Measurements from ENCODE around the gene OR2T27. TPM values are rescaled to one million over a fixed set of nuclear protein-coding genes. Genes with fewer than 3 reads are reported as not detected.

The OR2T27 gene
- total and polyA plus RNA-seq, 12 donors = not detected

DNA sequence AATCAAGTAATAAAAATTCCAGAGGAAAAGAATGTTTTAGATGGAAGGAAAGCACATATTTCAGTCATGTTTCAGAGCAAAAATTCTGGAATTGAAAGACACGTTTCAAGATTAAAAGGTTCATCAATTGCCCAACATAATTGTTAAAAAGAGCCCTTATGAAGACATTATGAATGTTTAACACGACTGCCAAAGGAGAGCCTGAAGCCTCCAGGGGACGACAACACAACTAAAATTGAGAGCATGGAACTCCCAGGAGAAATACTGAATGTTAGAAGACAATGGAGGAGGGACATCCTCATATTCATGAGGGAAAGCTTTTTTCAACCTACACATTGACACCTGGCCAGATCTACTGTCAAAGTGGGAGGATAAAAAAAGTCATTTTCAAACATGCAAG, 36.5 kb downstream of the OR2T27 start:
- intact Hi-C loops (cut with DNase I) = no loop called here
- no peak for TF ChIP-seq POLR2A (IDR thresholded peaks at IDR 0.05)
- TF ChIP-seq, protein P1, sequence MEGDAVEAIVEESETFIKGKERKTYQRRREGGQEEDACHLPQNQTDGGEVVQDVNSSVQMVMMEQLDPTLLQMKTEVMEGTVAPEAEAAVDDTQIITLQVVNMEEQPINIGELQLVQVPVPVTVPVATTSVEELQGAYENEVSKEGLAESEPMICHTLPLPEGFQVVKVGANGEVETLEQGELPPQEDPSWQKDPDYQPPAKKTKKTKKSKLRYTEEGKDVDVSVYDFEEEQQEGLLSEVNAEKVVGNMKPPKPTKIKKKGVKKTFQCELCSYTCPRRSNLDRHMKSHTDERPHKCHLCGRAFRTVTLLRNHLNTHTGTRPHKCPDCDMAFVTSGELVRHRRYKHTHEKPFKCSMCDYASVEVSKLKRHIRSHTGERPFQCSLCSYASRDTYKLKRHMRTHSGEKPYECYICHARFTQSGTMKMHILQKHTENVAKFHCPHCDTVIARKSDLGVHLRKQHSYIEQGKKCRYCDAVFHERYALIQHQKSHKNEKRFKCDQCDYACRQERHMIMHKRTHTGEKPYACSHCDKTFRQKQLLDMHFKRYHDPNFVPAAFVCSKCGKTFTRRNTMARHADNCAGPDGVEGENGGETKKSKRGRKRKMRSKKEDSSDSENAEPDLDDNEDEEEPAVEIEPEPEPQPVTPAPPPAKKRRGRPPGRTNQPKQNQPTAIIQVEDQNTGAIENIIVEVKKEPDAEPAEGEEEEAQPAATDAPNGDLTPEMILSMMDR (IDR thresholded peaks at IDR 0.05) = peak; percentile 24 to 70 (median 52)
- no peaks in the 10 kb centered on the region for H3K36me3 ChIP-seq (replicated peaks in 1 of 2)
- H3K27ac ChIP-seq = no peak overlapping the region
- no peaks in the 10 kb centered on the region for H3K9me3 ChIP-seq (replicated peaks in 1 of 3)
- DNase-seq = peak; percentile 55 to 86 (median 68)
- no peaks in the 10 kb centered on the region for H3K27me3 ChIP-seq
- H3K4me1 ChIP-seq (replicated peaks in 1 of 2) = no peaks in the 10 kb centered on the region
- no peak overlapping the region for H3K4me3 ChIP-seq
- whole genome bisulfite sequencing, 4 donors = 2 to 7% (median 6%) methylated on average over 3 of the region's 3 CpGs

DNA sequence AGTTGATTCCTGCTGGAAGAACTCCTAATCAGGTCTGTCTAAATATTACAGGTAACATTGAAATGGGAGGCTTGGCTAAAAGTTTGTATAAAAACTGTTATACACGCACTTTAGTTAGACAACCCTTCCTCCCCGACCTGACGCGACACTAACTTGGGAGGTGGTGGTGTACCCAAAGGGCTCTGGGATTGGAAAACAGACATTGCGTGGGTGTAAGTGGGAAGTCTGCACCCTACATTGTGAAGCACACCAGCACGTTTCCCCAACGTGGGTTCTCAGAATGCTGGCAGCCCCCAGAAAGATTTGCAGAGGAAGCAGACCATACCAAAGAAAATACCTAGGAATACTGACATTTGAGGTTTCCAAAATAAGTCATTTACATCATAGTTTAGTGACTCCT, 37.2 kb downstream of the OR2T27 start:
- H3K4me3 ChIP-seq = no peak overlapping the region
- DNase-seq = no peak
- H3K4me1 ChIP-seq (replicated peaks in 1 of 2) = no peaks in the 10 kb centered on the region
- intact Hi-C loops (cut with DNase I) = no loop called here
- no peaks in the 10 kb centered on the region for H3K27me3 ChIP-seq
- no peaks in the 10 kb centered on the region for H3K9me3 ChIP-seq (replicated peaks in 1 of 3)
- TF ChIP-seq POLR2A (IDR thresholded peaks at IDR 0.05) = no peak
- H3K27ac ChIP-seq = no peak overlapping the region
- no peaks in the 10 kb centered on the region for H3K36me3 ChIP-seq (replicated peaks in 1 of 2)
- 62 to 72% (median 65%) methylated on average over 7 of the region's 7 CpGs for WGBS, 4 donors

GRCh38 chr1:248613742-248614141, 41.6 kb downstream of the OR2T27 start:
- Histone ChIP-seq H3K27me3 (peaks cover 4% of the 10 kb centered on the region), H3K4me1 (replicated peaks in 1 of 2) (no peaks in the 10 kb centered on the region), H3K36me3 (replicated peaks in 1 of 2) (no peaks in the 10 kb centered on the region), H3K27ac (no peak overlapping the region), H3K4me3 (no peak overlapping the region), H3K9me3 (replicated peaks in 1 of 3) (no peaks in the 10 kb centered on the region)
- TF ChIP-seq POLR2A (IDR thresholded peaks at IDR 0.05) = no peak
- TF ChIP-seq, protein P1 (IDR thresholded peaks at IDR 0.05) = no peak
- WGBS, 4 donors = 49 to 69% (median 57%) methylated on average over 1 of the region's 1 CpG
- DNase-seq = no peak
- intact Hi-C loops (cut with DNase I) = no loop called here

- Histone ChIP-seq H3K9me3 (replicated peaks in 1 of 3) (no peaks in the 10 kb centered on the region), H3K4me1 (replicated peaks in 1 of 2) (no peaks in the 10 kb centered on the region), H3K36me3 (replicated peaks in 1 of 2) (no peaks in the 10 kb centered on the region), H3K27me3 (peaks cover 4% of the 10 kb centered on the region), H3K27ac (no peak overlapping the region), H3K4me3 (no peak overlapping the region)
- WGBS, 4 donors = 63 to 86% (median 78%) methylated on average over 4 of the region's 4 CpGs
- TF ChIP-seq POLR2A (IDR thresholded peaks at IDR 0.05) = no peak
- TF ChIP-seq, protein P1 (IDR thresholded peaks at IDR 0.05) = no peak
- DNase-seq = no peak
- intact Hi-C loops (cut with DNase I) = no loop called here
These were observed 43.4 kb downstream of the OR2T27 start for GRCh38 chr1:248611883-248612414.

DNA sequence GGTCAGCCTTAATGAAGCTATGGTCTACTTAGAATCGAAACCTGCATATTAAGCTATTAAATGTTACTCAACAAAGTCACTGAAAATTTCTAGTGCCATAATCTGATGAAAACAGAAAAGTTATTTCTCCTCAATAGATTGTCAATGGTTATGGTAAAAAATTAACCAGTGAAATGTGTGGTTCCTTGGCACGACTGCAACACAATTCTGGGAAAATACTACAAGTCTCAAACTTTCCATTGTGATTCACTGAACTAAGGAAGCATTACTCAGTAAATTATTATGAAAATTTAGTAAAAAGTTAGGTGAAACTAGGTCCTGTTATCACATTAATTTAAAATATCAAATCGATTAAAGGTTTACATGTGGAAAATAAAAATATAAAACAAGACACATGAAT, 45.0 kb downstream of the OR2T27 start:
- DNase-seq = no peak
- TF ChIP-seq, protein P1 (IDR thresholded peaks at IDR 0.05) = no peak
- Histone ChIP-seq H3K4me3 (no peak overlapping the region), H3K27ac (no peak overlapping the region), H3K36me3 (replicated peaks in 1 of 2) (no peaks in the 10 kb centered on the region), H3K27me3 (peaks cover 4% of the 10 kb centered on the region), H3K9me3 (replicated peaks in 1 of 3) (no peaks in the 10 kb centered on the region), H3K4me1 (replicated peaks in 1 of 2) (no peaks in the 10 kb centered on the region)
- WGBS, 4 donors = 41 to 51% (median 50%) methylated on average over 3 of the region's 3 CpGs
- intact Hi-C loops (cut with DNase I) = no loop called here
